IMR-90 (cell line): ENCODE measurements around the gene SLC38A7. TPM values are rescaled to one million over a fixed set of nuclear protein-coding genes. Genes with fewer than 3 reads are reported as not detected.
"Not testable (repeated sequence)": the region's sequence is repeated elsewhere in the genome, so short reads cannot be mapped to it uniquely, and the experiment has no call there.

Experiments
- ATAC-seq: fragments of 200-7000 bp; cut with Tn5 transposase; 2 replicates; pipeline ENCODE4 v1.9.1; 2020; ENCODE audit warnings: low read depth, mild to moderate bottlenecking, moderate library complexity
- BruUV-seq: library from RNA; stranded (reverse); fragments of 400-500 nt; replicated peaks from 2 replicates; lab custom pipeline; 2021; lab: Mats Ljungman, UMichigan
- CTCF ChIA-PET: fragments of 300-600 bp; formaldehyde crosslinking; extraction: SDS; loops from one replicate; lab custom pipeline; 2021; ENCODE audit warnings: antibody characterized with exemption; lab: Yijun Ruan, JAX
- POLR2A ChIA-PET: fragments of 300-600 bp; sonication (Branson Sonifier 250); formaldehyde crosslinking; loops from one replicate; lab custom pipeline; 2022; ENCODE audit warnings: antibody characterized with exemption; ENCODE audit not compliant: unreplicated experiment; lab: Charles Lee
- DNase-seq: peaks from one replicate; pipeline ENCODE4 v3.0.0; 2013
- H2AFZ ChIP-seq: replicated peaks from 2 replicates; pipeline ENCODE3; 2013; ENCODE audit warnings: low read length, mild to moderate bottlenecking; ENCODE audit not compliant: poor library complexity
- H2AK5ac ChIP-seq: 2 replicates; pipeline ENCODE4 v1.6.1; 2013; ENCODE audit warnings: low read depth, low read length, inconsistent platforms
- H2AK9ac ChIP-seq: replicated peaks from 2 replicates; pipeline ENCODE3; 2013; ENCODE audit warnings: mild to moderate bottlenecking, low read depth, low read length, moderate library complexity; ENCODE audit not compliant: poor library complexity
- H2BK120ac ChIP-seq: 2 replicates; pipeline ENCODE4 v1.6.1; 2013; ENCODE audit warnings: low read depth, low read length, inconsistent platforms
- H2BK15ac ChIP-seq: 3 replicates; pipeline ENCODE4 v1.6.1; 2013; ENCODE audit warnings: low read depth, low read length, inconsistent platforms
- H2BK20ac ChIP-seq: 2 replicates; pipeline ENCODE4 v1.6.1; 2013; ENCODE audit warnings: low read depth, mild to moderate bottlenecking, inconsistent platforms, low read length, moderate library complexity
- H2BK5ac ChIP-seq: 2 replicates; pipeline ENCODE4 v1.6.1; 2013; ENCODE audit warnings: mild to moderate bottlenecking, low read depth, low read length, inconsistent platforms; ENCODE audit not compliant: poor library complexity, severe bottlenecking
- H3K14ac ChIP-seq: replicated peaks from 2 replicates; pipeline ENCODE4 v1.6.1; 2013; ENCODE audit warnings: low read depth, low read length, inconsistent platforms
- H3K18ac ChIP-seq: 2 replicates; pipeline ENCODE4 v1.6.1; 2013; ENCODE audit warnings: low read depth, low read length, control low read depth
- H3K23ac ChIP-seq: 2 replicates; pipeline ENCODE4 v1.6.1; 2013; ENCODE audit warnings: low read depth, low read length, inconsistent platforms
- H3K27ac ChIP-seq: 2 replicates; pipeline ENCODE4 v1.5.1; 2013; ENCODE audit warnings: mild to moderate bottlenecking, control low read depth, low read length; ENCODE audit not compliant: insufficient read depth
- H3K27me3 ChIP-seq: 2 replicates; pipeline ENCODE4 v1.6.1; 2013; ENCODE audit warnings: low read length; ENCODE audit not compliant: control insufficient read depth, insufficient read depth
- H3K36me3 ChIP-seq: 2 replicates; pipeline ENCODE4 v1.6.1; 2013; ENCODE audit warnings: low read length, mixed read lengths; ENCODE audit not compliant: control insufficient read depth, insufficient read depth
- H3K4ac ChIP-seq: 2 replicates; pipeline ENCODE4 v1.6.1; 2013; ENCODE audit warnings: low read depth, low read length, inconsistent platforms
- H3K4me1 ChIP-seq: 2 replicates; pipeline ENCODE4 v1.6.1; 2013; ENCODE audit warnings: low read length, mixed read lengths; ENCODE audit not compliant: control insufficient read depth, insufficient read depth
- H3K4me2 ChIP-seq: 2 replicates; pipeline ENCODE4 v1.6.1; 2013; ENCODE audit warnings: low read depth, mild to moderate bottlenecking, control low read depth, low read length, moderate library complexity
- H3K4me3 ChIP-seq: 2 replicates; pipeline ENCODE4 v1.5.1; 2013; ENCODE audit warnings: low read depth, mild to moderate bottlenecking, control low read depth, low read length, moderate library complexity; ENCODE audit not compliant: insufficient read depth
- H3K56ac ChIP-seq: 2 replicates; pipeline ENCODE4 v1.6.1; 2013; ENCODE audit warnings: low read length, inconsistent platforms; ENCODE audit not compliant: insufficient read depth; ENCODE audit errors: extremely low read depth
- H3K79me1 ChIP-seq, 2 experiments: 2 replicates each; pipeline ENCODE4 v1.6.1; 2013; ENCODE audit warnings: low read length in 2 of 2, inconsistent platforms in 1 of 2, low read depth in 1 of 2
- H3K9ac ChIP-seq: 2 replicates; pipeline ENCODE4 v1.6.1; 2013; ENCODE audit warnings: low read depth, low read length, control low read depth
- H3K9me1 ChIP-seq: 2 replicates; pipeline ENCODE4 v1.6.1; 2013; ENCODE audit warnings: low read length, inconsistent platforms; ENCODE audit not compliant: insufficient read depth
- H3K9me3 ChIP-seq: 2 replicates; pipeline ENCODE4 v1.6.1; 2013; ENCODE audit warnings: low read length; ENCODE audit not compliant: control insufficient read depth, insufficient read depth
- H4K20me1 ChIP-seq: 2 replicates; pipeline ENCODE4 v1.6.1; 2013; ENCODE audit warnings: low read length, inconsistent platforms; ENCODE audit not compliant: insufficient read depth
- H4K5ac ChIP-seq: 2 replicates; pipeline ENCODE4 v1.6.1; 2013; ENCODE audit warnings: mild to moderate bottlenecking, low read depth, low read length, control low read depth
- H4K8ac ChIP-seq, 2 experiments: 2 replicates each; pipeline ENCODE4 v1.6.1; 2013; ENCODE audit warnings: low read depth in 2 of 2, low read length in 2 of 2, control low read depth in 1 of 2, inconsistent platforms in 1 of 2
- H4K91ac ChIP-seq: 2 replicates; pipeline ENCODE4 v1.6.1; 2013; ENCODE audit warnings: low read depth, low read length, inconsistent platforms; ENCODE audit not compliant: insufficient read depth
- CEBPB ChIP-seq: IDR thresholded peaks from 2 replicates; pipeline ENCODE4 v1.6.1; 2012; ENCODE audit warnings: low read depth, low read length, improper control_type of control experiment
- FOS ChIP-seq: fragments of 150-350 bp; IDR thresholded peaks from 2 replicates; pipeline ENCODE4 v1.6.1; 2016; ENCODE audit warnings: low read depth, low read length
- MXI1 ChIP-seq: IDR thresholded peaks from 2 replicates; pipeline ENCODE4 v1.6.1; 2012; ENCODE audit warnings: low read depth, mild to moderate bottlenecking, low read length, moderate library complexity, borderline replicate concordance
- RAD21 ChIP-seq: IDR thresholded peaks from 2 replicates; pipeline ENCODE4 v1.6.1; 2012; ENCODE audit warnings: low read length, improper control_type of control experiment
- SMC3 ChIP-seq: fragments of 150-350 bp; IDR thresholded peaks from 2 replicates; pipeline ENCODE4 v1.6.1; 2016; ENCODE audit warnings: low read depth, mild to moderate bottlenecking, antibody characterized with exemption, low read length, moderate library complexity
- WGBS, 2 experiments: methylation state at CpG; one replicate each; pipeline versions ENCODE4 v1.1.5 to v1.1.7; 2013; ENCODE audit warnings: missing lambda C conversion rate in 2 of 2; ENCODE audit not compliant: insufficient read length in 1 of 2; ENCODE audit errors: extremely low coverage in 2 of 2; 5-methylcytosine and 5-hydroxymethylcytosine counted together
- dilution Hi-C: fragments of 300-500 bp; cut with HindIII; formaldehyde crosslinking; loops from one replicate; pipeline ENCODE4 v1.14.3; 2018; ENCODE audit warnings: low sequenced_read_pairs; ENCODE audit not compliant: unreplicated experiment
- in situ Hi-C: fragments of 300-500 bp; cut with MboI; formaldehyde crosslinking; loops from 3 replicates; pipeline ENCODE4 v1.14.3; 2019; ENCODE audit warnings: low sequenced_read_pairs, inconsistent platforms, mixed read lengths
- intact Hi-C: fragments of 100-400 bp; cut with micrococcal nuclease; formaldehyde crosslinking; loops from 2 replicates; pipeline ENCODE4 v1.10.0; 2022
- polyA plus RNA-seq, 3 experiments: library from polyadenylated mRNA; depleted of rRNA; stranded (reverse); fragments of >200 nt; gene quantifications; 2 replicates each; pipeline ENCODE4 v1.2.3, GENCODE V29; 2012; ENCODE audit warnings: low replicate concordance in 1 of 3
- total RNA-seq: library from RNA; depleted of rRNA; stranded (reverse); fragments of >200 nt; gene quantifications from 2 replicates; pipeline ENCODE4 v1.2.3, GENCODE V29; 2012
- TF ChIP-seq, protein P1 (sequence below): conservative IDR thresholded peaks from 2 replicates; pipeline ENCODE4 v1.5.1; 2012; ENCODE audit warnings: mild to moderate bottlenecking, low read depth, low read length, improper control_type of control experiment

The SLC38A7 gene
- total and polyA plus RNA-seq, 2 of the 4 experiments (the other 2 are of a cell fraction), result 14.7 to 16.4 TPM

DNA sequence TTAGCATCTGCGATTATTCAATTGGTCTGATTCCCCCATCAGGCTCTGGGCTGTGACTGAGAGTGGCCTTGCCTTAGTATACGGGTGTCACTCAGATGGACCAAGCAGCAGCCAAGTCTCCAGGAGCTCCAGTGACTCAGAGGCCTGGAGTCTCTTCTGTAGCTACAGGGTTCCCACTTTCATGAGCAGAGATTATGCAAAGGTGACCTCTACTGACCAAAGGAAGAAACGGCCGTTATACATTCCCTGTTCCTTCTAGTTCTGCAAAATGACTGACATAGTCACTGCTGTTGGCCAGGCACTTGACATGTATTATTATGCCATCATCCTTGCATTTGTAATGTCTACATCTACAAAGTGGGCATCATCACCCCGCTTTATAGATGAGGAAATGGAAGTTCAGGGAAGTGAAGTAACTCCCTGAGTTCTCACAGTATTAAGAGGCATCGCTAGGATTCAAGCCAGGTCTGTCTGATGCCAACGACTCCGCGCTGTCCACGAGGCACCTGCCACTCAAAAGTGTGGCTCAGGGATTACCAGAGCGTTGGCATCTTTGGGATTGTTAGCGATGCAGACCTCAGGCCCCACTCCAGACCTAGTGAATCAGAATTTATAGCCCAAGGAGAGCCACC, 23.3 kb downstream of the SLC38A7 start:
- Histone ChIP-seq H3K4me2 (no peak overlapping the region), H2BK15ac (no peak overlapping the region), H3K9me1 (no peaks in the 10 kb centered on the region), H2AK5ac (no peak overlapping the region), H3K4ac (no peak overlapping the region), H4K5ac (no peak overlapping the region), H4K20me1 (no peaks in the 10 kb centered on the region), H3K14ac (no peak overlapping the region), H4K8ac (no peak overlapping the region), H3K4me1 (no peaks in the 10 kb centered on the region), H3K56ac (no peak overlapping the region), H4K91ac (no peak overlapping the region), H3K18ac (no peak overlapping the region), H3K27me3 (no peaks in the 10 kb centered on the region), H2BK5ac (no peak overlapping the region), H3K36me3 (peaks cover under 1% of the 10 kb centered on the region; the same call in 1 of the 2 replicates), H3K23ac (no peak overlapping the region), H3K79me1 (no peaks in the 10 kb centered on the region), H2BK120ac (no peak overlapping the region), H2AFZ (no peak overlapping the region), H3K9ac (no peak overlapping the region), H3K9me3 (peaks cover 6% of the 10 kb centered on the region; the same call in 1 of the 2 replicates), H2BK20ac (no peak overlapping the region), H3K4me3 (no peak overlapping the region), H3K27ac (no peak overlapping the region), H2AK9ac (no peak overlapping the region)
- in situ Hi-C loops, result no loop called here
- dilution Hi-C loops, result no loop called here
- TF ChIP-seq RAD21, result peak; percentile 91
- TF ChIP-seq CEBPB, result no peak
- TF ChIP-seq FOS, result peak; percentile 32; the same call in 1 of the 2 replicates
- peak; percentile 80 for TF ChIP-seq SMC3
- TF ChIP-seq, protein P1, sequence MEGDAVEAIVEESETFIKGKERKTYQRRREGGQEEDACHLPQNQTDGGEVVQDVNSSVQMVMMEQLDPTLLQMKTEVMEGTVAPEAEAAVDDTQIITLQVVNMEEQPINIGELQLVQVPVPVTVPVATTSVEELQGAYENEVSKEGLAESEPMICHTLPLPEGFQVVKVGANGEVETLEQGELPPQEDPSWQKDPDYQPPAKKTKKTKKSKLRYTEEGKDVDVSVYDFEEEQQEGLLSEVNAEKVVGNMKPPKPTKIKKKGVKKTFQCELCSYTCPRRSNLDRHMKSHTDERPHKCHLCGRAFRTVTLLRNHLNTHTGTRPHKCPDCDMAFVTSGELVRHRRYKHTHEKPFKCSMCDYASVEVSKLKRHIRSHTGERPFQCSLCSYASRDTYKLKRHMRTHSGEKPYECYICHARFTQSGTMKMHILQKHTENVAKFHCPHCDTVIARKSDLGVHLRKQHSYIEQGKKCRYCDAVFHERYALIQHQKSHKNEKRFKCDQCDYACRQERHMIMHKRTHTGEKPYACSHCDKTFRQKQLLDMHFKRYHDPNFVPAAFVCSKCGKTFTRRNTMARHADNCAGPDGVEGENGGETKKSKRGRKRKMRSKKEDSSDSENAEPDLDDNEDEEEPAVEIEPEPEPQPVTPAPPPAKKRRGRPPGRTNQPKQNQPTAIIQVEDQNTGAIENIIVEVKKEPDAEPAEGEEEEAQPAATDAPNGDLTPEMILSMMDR, result peak; percentile 87
- no peak for TF ChIP-seq MXI1
- 17% methylated on average over 1 of the region's 12 CpGs; no CpG with 5 or more reads in 1 of the 2 experiments for WGBS, 2 experiments
- ChIA-PET CTCF (interaction anchor here (0.5 to 1.5 kb wide), 15 partner anchors 10 to 325 kb away, joined by 3 to 9 read pairs (median 3); no protein-coding TSS in a partner anchor), POLR2A (interaction anchor here (0.6 kb wide), 2 partner anchors 10 to 89 kb away, joined by 4 to 7 read pairs; no protein-coding TSS in a partner anchor)
- no TSS peak for BruUV-seq
- peak; percentile 97 for ATAC-seq
- intact Hi-C loops, result loop anchor here (1.0 kb wide), 3 partner anchors 32 to 325 kb away; partner anchors contain the start of gene CNOT1
- peak; percentile 91 for DNase-seq

DNA sequence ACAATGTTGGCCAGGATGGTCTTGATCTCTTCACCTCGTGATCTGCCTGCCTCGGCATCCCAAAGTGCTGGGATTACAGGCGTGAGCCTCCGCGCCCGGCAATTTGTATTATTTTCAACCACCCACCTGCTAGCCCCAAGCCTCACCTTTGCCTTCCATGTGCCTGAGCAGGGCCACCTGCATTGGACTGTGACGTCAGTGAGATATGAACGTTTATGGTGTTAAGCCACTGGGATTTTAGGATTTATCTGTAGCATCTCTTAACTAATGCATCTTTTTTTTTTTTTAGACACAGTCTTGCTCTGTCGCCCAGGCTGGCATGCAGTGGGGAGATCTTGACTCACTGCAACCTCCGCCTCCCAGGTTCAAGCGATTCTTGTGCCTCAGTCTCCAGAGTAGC, 24.7 kb downstream of the SLC38A7 start:
- H3K4me2 ChIP-seq, H2BK120ac ChIP-seq, ATAC-seq, H2AK5ac ChIP-seq, CTCF ChIA-PET, H3K56ac ChIP-seq, H4K8ac ChIP-seq, H3K36me3 ChIP-seq, H3K79me1 ChIP-seq, H3K27ac ChIP-seq, intact Hi-C loops, H3K4me3 ChIP-seq, H2BK20ac ChIP-seq, POLR2A ChIA-PET, H3K23ac ChIP-seq, H3K4me1 ChIP-seq, H2BK5ac ChIP-seq, H3K9ac ChIP-seq, DNase-seq, H3K18ac ChIP-seq, H3K9me3 ChIP-seq, H2AFZ ChIP-seq, H4K5ac ChIP-seq, H2BK15ac ChIP-seq, BruUV-seq, H2AK9ac ChIP-seq, H3K4ac ChIP-seq, H3K27me3 ChIP-seq, dilution Hi-C loops, H3K9me1 ChIP-seq, H3K14ac ChIP-seq, H4K91ac ChIP-seq, H4K20me1 ChIP-seq: not testable (repeated sequence)
- WGBS, 2 experiments, result 100% methylated on average over 1 of the region's 11 CpGs; no CpG with 5 or more reads in 1 of the 2 experiments
- in situ Hi-C loops, result loop anchor here (10.0 kb wide), 1 partner anchor 325 kb away; no protein-coding TSS in a partner anchor
